ENCODE data around the gene HLA-A. TPM values are rescaled to one million over a fixed set of nuclear protein-coding genes. Genes with fewer than 3 reads are reported as not detected.

The HLA-A gene
- total RNA-seq, 1 donor from 2014 or later: 107 TPM

DNA sequence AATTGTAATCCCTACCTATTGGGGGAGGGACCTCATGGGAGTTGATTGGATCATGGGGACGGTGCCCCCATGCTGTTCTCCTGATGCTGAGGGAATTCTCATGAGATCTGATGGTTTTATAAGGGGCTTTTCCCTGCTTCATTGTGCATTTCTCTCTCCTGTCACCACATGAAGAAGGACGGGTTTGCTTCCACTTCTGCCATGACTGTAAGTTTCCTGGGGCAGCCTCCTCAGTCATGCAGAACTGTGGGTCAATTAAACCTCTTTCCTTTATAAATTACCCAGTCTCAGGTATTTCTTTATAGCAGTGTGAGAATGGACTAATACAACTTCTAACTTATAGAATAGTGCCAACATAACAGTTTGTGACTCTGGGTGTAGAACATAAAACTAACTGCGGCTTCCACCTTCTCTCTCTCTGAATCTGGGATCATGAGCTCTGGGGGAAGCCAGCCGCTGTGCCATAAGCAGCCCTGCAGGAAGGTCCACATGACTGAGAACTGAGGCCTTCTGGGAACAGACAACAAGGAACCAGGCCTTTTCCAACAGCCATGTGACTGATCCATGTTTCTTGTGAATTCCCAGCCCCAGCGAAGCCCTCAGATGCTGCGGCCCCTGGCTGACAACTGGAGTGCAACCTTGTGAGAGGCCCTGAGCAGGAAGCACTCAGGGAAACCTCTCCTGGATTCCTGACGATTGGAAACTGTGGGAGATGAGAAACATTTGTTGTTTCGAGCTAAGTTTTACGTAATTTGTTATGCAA is 3.4 kb upstream of the HLA-A start:
- H3K4me1 Mint-ChIP-seq: peaks cover 16% of the 10 kb centered on the region
- Histone ChIP-seq H4K20me1 (ENCODE audit: low read depth) (no peaks in the 10 kb centered on the region), H2AFZ (replicated peaks) (peak overlapping the region; percentile 34), H3F3A (ENCODE audit: low read depth) (no peaks in the 10 kb centered on the region), H3K36me3 (no peaks in the 10 kb centered on the region), H3K27me3 (no peaks in the 10 kb centered on the region), H3K9me3 (ENCODE audit: low read depth) (no peaks in the 10 kb centered on the region), H3K4me1 (peaks cover 5% of the 10 kb centered on the region), H3K9ac (no peak overlapping the region), H3K27ac (no peak overlapping the region), H3K4me2 (no peak overlapping the region), H3K79me2 (ENCODE audit: low read depth) (peaks cover 6% of the 10 kb centered on the region), H3K4me3 (no peak overlapping the region)
- peak; percentile 25 for DNase-seq (ENCODE audit: low spot score)
- TF ChIP-seq EZH2phosphoT487 (IDR thresholded peaks at IDR 0.05) (no peak), EZH2 (IDR thresholded peaks at IDR 0.05) (no peak)
- TF ChIP-seq, protein P1, sequence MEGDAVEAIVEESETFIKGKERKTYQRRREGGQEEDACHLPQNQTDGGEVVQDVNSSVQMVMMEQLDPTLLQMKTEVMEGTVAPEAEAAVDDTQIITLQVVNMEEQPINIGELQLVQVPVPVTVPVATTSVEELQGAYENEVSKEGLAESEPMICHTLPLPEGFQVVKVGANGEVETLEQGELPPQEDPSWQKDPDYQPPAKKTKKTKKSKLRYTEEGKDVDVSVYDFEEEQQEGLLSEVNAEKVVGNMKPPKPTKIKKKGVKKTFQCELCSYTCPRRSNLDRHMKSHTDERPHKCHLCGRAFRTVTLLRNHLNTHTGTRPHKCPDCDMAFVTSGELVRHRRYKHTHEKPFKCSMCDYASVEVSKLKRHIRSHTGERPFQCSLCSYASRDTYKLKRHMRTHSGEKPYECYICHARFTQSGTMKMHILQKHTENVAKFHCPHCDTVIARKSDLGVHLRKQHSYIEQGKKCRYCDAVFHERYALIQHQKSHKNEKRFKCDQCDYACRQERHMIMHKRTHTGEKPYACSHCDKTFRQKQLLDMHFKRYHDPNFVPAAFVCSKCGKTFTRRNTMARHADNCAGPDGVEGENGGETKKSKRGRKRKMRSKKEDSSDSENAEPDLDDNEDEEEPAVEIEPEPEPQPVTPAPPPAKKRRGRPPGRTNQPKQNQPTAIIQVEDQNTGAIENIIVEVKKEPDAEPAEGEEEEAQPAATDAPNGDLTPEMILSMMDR (IDR thresholded peaks at IDR 0.05): no peak
- peaks cover 14% of the 10 kb centered on the region for H3K27me3 Mint-ChIP-seq (ENCODE audit: insufficient read depth, low read depth)
- no peak overlapping the region for H3K27ac Mint-ChIP-seq
- H3K36me3 Mint-ChIP-seq: peaks cover 2% of the 10 kb centered on the region
- no peak overlapping the region for H3K4me3 Mint-ChIP-seq
- H3K9me3 Mint-ChIP-seq: no peaks in the 10 kb centered on the region

DNA sequence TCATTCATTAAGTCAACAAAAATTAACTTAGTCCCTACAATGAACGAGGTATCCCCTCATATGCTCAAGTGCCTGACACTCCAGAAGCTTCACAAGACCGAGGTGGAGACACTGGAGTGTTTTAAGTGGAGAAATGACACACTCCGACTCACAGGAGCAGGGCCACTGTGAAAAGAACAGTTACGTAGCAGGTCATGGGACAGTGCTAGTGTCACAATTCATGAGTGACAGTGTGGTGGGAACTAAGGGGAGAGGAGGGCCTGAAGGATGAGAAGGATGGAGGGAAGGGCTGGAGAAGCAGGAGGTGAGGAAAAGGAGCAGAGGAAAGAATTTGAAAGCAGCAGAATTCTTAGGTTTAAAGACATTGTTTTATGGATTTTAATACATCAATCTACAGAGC is 1.3 kb upstream of the HLA-A start:
- Histone ChIP-seq H3K4me1 (peaks cover 5% of the 10 kb centered on the region), H3K79me2 (ENCODE audit: low read depth) (peaks cover 6% of the 10 kb centered on the region), H3K36me3 (no peaks in the 10 kb centered on the region), H3K9ac (no peak overlapping the region), H3K9me3 (ENCODE audit: low read depth) (no peaks in the 10 kb centered on the region), H3K27me3 (no peaks in the 10 kb centered on the region), H3K4me3 (no peak overlapping the region), H4K20me1 (ENCODE audit: low read depth) (no peaks in the 10 kb centered on the region), H3K27ac (no peak overlapping the region), H2AFZ (replicated peaks) (no peak overlapping the region), H3K4me2 (no peak overlapping the region), H3F3A (ENCODE audit: low read depth) (no peaks in the 10 kb centered on the region)
- H3K27me3 Mint-ChIP-seq (ENCODE audit: insufficient read depth, low read depth): peaks cover 14% of the 10 kb centered on the region
- peaks cover 16% of the 10 kb centered on the region for H3K4me1 Mint-ChIP-seq
- H3K36me3 Mint-ChIP-seq: peaks cover 8% of the 10 kb centered on the region
- TF ChIP-seq EZH2phosphoT487 (IDR thresholded peaks at IDR 0.05): no peak
- TF ChIP-seq, protein P1 (IDR thresholded peaks at IDR 0.05): no peak
- no peak for TF ChIP-seq EZH2 (IDR thresholded peaks at IDR 0.05)
- no peaks in the 10 kb centered on the region for H3K9me3 Mint-ChIP-seq
- peak overlapping the region; percentile 44 for H3K4me3 Mint-ChIP-seq
- no peak for DNase-seq (ENCODE audit: low spot score)
- no peak overlapping the region for H3K27ac Mint-ChIP-seq

DNA sequence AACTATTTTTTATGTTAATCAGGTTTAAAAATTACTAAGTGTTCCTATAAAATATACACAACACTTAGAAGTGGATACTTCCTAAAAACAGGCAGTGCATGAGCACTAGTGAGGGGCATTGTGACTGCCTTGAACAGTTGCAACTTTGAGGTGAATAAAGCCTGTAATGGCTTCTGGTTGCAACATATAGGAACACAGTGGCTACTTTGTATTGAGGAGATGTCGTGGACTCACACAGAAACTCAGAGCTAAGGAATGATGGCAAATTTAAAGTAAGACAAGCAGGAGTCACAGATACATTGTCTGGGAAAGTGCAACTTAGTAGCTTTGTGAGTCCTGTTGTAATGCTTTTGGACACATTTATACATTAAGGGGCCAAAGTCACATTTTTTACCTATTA is 861 bp upstream of the HLA-A start:
- no peak overlapping the region for H3K27ac Mint-ChIP-seq
- H3K4me1 ChIP-seq: peaks cover 5% of the 10 kb centered on the region
- H3K4me2 ChIP-seq: peak overlapping the region; percentile 69
- H3K27me3 ChIP-seq: no peaks in the 10 kb centered on the region
- H3K4me3 Mint-ChIP-seq: peak overlapping the region; percentile 89
- DNase-seq (ENCODE audit: low spot score): no peak
- H3K9ac ChIP-seq: no peak overlapping the region
- peaks cover 6% of the 10 kb centered on the region for H3K79me2 ChIP-seq (ENCODE audit: low read depth)
- no peak overlapping the region for H3K27ac ChIP-seq
- H3K9me3 Mint-ChIP-seq: no peaks in the 10 kb centered on the region
- no peaks in the 10 kb centered on the region for H3F3A ChIP-seq (ENCODE audit: low read depth)
- peak overlapping the region; percentile 58 for H3K4me3 ChIP-seq
- H4K20me1 ChIP-seq (ENCODE audit: low read depth): no peaks in the 10 kb centered on the region
- peaks cover 8% of the 10 kb centered on the region for H3K36me3 Mint-ChIP-seq
- H3K9me3 ChIP-seq (ENCODE audit: low read depth): no peaks in the 10 kb centered on the region
- no peaks in the 10 kb centered on the region for H3K36me3 ChIP-seq
- TF ChIP-seq, protein P1 (IDR thresholded peaks at IDR 0.05): no peak
- no peak for TF ChIP-seq EZH2phosphoT487 (IDR thresholded peaks at IDR 0.05)
- TF ChIP-seq EZH2 (IDR thresholded peaks at IDR 0.05): no peak
- peaks cover 16% of the 10 kb centered on the region for H3K4me1 Mint-ChIP-seq
- peaks cover 14% of the 10 kb centered on the region for H3K27me3 Mint-ChIP-seq (ENCODE audit: insufficient read depth, low read depth)
- H2AFZ ChIP-seq (replicated peaks): no peak overlapping the region
